Measurements from ENCODE around the gene NECTIN1.
"Not testable (repeated sequence)": the region's sequence is repeated elsewhere in the genome, so short reads cannot be mapped to it uniquely, and the experiment has no call there.

NECTIN1 gene

GRCh38 chr11:119599864-119600541 lies 129.0 kb downstream of the NECTIN1 start:
- no peak for DNase-seq (ENCODE audit: extremely low read depth, low read depth)
- no peak for TF ChIP-seq CTCF (IDR thresholded peaks at IDR 0.05; ENCODE audit: low read depth, low read length, missing control alignments)
- no peak overlapping the region for H3K4me3 ChIP-seq (replicated peaks; ENCODE audit: low read depth, low read length)

- not testable (repeated sequence) for DNase-seq (ENCODE audit: extremely low read depth, low read depth); H3K4me3 ChIP-seq (replicated peaks; ENCODE audit: low read depth, low read length)
Measured at GRCh38 chr11:119595941-119596340, 133.1 kb downstream of the NECTIN1 start.

- no peak overlapping the region for H3K4me3 ChIP-seq (replicated peaks; ENCODE audit: low read depth, low read length)
- no peak for TF ChIP-seq CTCF (IDR thresholded peaks at IDR 0.05; ENCODE audit: low read depth, low read length, missing control alignments)
- no peak for DNase-seq (ENCODE audit: extremely low read depth, low read depth)
Measured at GRCh38 chr11:119594639-119595249, 134.3 kb downstream of the NECTIN1 start.

- DNase-seq (ENCODE audit: extremely low read depth, low read depth) = no peak
- no peak for TF ChIP-seq CTCF (IDR thresholded peaks at IDR 0.05; ENCODE audit: low read depth, low read length, missing control alignments)
- no peak overlapping the region for H3K4me3 ChIP-seq (replicated peaks; ENCODE audit: low read depth, low read length)
Measured at GRCh38 chr11:119593346-119593745, 135.7 kb downstream of the NECTIN1 start.

- no peak for TF ChIP-seq CTCF (IDR thresholded peaks at IDR 0.05; ENCODE audit: low read depth, low read length, missing control alignments)
- DNase-seq (ENCODE audit: extremely low read depth, low read depth) = no peak
- no peak overlapping the region for H3K4me3 ChIP-seq (replicated peaks; ENCODE audit: low read depth, low read length)
Measured at GRCh38 chr11:119592642-119593041, 136.4 kb downstream of the NECTIN1 start.

- TF ChIP-seq CTCF (IDR thresholded peaks at IDR 0.05; ENCODE audit: low read depth, low read length, missing control alignments) = no peak
- no peak for DNase-seq (ENCODE audit: extremely low read depth, low read depth)
- no peak overlapping the region for H3K4me3 ChIP-seq (replicated peaks; ENCODE audit: low read depth, low read length)
Measured at GRCh38 chr11:119591836-119592310, 137.1 kb downstream of the NECTIN1 start.

GRCh38 chr11:119590651-119591351 lies 138.2 kb downstream of the NECTIN1 start:
- no peak for TF ChIP-seq CTCF (IDR thresholded peaks at IDR 0.05; ENCODE audit: low read depth, low read length, missing control alignments)
- H3K4me3 ChIP-seq (replicated peaks; ENCODE audit: low read depth, low read length) = no peak overlapping the region
- no peak for DNase-seq (ENCODE audit: extremely low read depth, low read depth)

Measured in HFF-Myc (cell line).